HG02973 (cell line): Measurements from ENCODE around the gene FAM78B.

Experiments used
- ATAC-seq: cut with Tn5 transposase; IDR thresholded peaks from one replicate; pipeline ENCODE4 v1.9.1; 2021; ENCODE audit warnings: moderate library complexity; ENCODE audit not compliant: unreplicated experiment

Gene FAM78B

DNA sequence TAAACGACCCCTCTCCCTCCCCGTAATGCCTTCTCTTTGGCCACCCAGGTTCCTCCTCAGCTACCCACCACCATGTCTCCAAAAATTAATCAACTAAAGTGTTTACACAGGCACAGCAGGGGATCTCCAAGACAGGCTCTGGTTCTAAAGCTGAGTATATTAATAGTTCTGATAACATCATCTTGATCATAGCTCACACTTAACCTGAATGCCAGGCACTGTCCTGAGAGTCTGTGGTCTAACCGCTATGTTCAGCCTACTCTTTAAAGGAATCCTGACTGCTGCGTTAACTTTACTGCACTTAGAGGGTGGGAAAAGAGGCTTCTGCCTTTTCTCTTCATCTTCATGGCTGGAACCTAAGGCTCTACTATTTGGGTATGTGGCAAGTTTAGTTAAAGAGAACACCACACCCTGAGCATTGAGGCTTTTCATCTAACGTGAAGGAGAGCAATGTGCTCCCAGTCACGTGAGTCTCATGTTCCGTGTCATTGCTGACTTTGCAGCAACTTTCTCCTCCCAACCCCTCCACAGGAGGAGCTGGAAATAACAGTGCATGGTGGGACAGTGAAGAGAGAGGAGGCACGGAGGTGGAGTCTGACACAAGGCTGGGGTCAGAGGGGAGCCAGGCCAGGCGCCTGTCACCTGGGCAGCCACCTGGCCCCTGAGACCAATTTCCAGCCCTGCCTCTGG lies 86.4 kb downstream of the FAM78B start:
- no peak for ATAC-seq

DNA sequence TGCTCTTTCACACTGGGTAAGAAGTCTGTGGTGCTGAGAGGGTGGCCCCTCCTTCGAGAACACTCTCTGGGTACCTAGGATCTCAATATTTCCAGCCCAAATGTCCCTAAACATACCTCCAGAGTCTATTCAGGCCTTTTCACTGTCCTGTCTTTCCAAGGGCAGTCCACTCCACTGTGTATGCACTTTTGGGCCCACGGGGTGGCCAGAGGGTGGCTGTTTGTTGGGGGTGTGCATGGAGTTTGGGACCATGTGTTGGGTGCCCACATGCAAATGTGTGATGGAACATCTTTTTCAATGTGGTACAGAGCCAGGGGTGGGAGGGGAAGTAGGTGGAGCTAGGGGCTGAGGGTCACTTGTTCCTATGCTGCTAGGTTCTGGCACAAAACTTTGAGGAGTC lies 87.5 kb downstream of the FAM78B start:
- ATAC-seq, result no peak

DNA sequence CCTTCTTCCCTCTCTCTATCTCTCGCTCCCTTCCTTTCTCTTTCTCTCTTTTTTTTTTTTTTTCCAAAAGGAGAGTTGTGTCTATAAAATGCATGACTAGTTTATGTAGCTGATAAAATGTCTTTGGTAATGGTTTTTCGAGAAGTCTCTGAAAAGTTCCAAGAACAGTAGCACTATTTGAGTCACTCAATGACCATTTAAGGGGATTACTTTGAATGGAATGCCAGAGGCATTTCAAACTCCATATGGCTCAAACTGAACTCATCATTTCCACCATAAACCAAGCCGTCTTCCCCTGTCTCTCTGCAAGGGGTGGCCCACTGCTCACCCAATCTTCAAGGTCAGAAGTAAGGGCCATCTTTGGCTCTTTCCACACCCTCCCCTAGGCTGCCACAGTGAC lies 93.3 kb downstream of the FAM78B start:
- no peak for ATAC-seq

GRCh38 chr1:166069390-166069789 lies 97.4 kb downstream of the FAM78B start:
- ATAC-seq, result no peak

DNA sequence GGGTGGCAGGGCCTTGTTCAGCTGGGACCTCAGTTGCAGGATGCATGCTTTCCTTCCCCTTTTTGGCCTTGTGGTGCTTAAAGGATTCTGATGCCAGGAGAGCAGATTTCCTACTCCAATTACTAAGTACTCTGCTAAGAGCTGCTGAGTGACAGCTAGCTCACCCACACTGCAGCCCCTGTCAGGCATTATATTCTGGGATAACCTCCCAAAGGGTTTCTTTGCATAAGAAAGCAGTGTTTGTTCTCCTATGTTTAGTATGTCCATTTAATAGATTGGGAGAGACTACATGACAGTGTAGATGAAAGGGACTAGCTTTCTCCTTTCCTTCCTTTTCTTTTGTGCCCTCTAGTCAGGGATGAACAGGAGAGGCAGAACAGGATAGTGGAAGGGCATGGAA lies 100.7 kb downstream of the FAM78B start:
- no peak for ATAC-seq

- ATAC-seq, result no peak
Measured at GRCh38 chr1:166064951-166065350, 101.8 kb downstream of the FAM78B start.

DNA sequence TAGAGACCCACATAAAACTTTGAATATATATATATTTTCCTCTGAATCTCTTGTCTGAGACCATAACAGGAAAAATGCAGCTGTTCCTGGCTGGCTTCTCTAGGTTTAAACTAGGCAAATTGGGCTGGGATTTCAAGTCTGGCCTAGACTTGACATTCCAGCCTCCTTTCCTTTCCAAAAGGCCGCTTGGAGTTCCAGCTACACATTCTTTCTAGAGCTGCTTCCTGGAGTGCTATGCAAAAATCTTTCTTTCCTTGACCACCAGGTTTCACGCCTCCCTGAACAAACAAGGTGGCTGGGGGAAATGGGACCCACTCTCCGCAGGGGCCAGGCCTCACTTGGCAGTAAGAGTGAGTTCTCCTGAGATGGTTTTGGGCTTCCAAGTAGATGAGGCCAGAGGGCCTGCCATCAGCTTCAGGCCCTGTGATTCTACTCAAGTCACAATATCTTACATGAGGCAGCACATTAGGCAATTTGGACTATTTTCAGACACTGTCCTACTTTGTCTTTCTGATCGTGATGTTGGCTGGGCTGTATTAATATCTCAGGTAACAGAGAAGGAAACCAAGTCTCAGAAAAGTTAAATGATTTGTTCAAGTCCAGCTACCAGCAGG lies 102.4 kb downstream of the FAM78B start:
- no peak for ATAC-seq

- no peak for ATAC-seq
Measured at GRCh38 chr1:166063701-166064100, 103.1 kb downstream of the FAM78B start.

GRCh38 chr1:166062421-166063070 lies 104.3 kb downstream of the FAM78B start:
- ATAC-seq, result no peak

DNA sequence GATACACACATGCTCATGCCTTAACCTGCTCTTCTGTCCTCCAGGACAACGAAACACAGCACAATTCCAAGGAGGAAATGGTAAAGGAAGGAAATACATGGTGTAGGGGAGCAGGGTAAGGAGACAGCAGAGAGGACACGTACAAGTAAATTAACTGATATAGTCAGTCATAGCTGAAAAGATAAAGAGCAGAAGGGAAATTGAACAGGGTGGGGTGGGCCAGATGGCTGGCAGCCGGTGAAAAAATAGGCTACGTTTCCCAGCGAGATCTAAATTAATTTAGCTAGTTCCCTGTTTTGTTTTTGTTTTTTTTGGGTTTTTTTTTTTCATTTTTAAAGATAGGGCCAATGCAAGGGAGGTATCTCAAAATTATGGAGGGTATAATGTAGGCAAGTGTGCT lies 109.2 kb downstream of the FAM78B start:
- no peak for ATAC-seq

- no peak for ATAC-seq
Measured at GRCh38 chr1:166053395-166053794, 113.4 kb downstream of the FAM78B start.

GRCh38 chr1:166040202-166040997 lies 126.4 kb downstream of the FAM78B start:
- ATAC-seq, result no peak

GRCh38 chr1:166039436-166040201 lies 127.2 kb downstream of the FAM78B start:
- no peak for ATAC-seq

DNA sequence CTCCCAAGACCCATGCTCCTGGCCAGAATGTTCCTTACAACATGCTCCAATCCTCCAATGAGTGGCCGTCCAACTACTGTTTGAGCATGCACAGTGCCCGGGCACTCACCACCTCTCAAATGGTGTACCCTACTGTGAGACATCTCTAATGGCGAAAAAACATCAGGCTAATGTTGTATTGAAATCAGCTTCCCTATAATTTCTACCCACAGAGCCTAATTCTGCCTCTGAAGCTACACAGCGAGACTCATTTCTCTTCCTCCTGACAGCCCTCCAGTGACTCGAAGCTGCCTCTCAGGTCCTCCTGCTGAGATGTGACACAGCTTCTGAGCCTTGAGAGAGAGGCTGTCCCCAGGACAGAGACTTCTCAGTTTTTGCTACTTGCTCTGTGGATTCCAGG lies 130.7 kb downstream of the FAM78B start:
- no peak for ATAC-seq

- no peak for ATAC-seq
Measured at GRCh38 chr1:166032572-166033371, 134.0 kb downstream of the FAM78B start.

DNA sequence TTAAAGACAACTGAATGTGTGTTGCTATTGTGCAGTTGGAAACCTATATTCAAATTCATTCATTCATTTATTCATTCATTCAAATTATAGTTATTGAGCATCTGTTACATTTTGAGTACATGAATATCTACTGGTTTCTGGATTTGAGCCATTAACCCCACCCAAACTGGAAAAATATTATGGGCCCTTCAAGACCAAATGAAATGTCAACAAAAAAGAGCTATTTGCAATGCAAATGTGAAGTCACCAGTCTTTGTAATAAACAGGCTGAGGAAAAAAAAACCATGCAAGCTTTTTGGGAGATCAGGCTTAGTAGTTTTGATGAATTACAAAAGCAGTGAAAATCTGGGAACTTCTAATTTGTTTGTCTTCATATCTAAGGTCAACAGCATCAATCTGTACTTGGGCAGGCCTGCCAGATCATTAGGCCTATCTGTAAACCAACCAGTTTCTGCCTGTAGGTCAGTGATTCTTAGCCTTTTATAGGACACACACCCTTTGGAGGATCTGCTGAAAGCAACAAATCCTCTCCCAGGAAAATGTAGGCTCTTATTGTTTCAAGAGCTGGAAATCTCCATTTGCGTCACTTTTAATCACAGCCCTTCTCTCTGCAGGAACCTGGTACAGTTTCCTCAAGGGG lies 134.7 kb downstream of the FAM78B start:
- no peak for ATAC-seq

- ATAC-seq, result no peak
Measured at GRCh38 chr1:166029196-166029945, 137.4 kb downstream of the FAM78B start.

- no peak for ATAC-seq
Measured at GRCh38 chr1:166026555-166026954, 140.2 kb downstream of the FAM78B start.

DNA sequence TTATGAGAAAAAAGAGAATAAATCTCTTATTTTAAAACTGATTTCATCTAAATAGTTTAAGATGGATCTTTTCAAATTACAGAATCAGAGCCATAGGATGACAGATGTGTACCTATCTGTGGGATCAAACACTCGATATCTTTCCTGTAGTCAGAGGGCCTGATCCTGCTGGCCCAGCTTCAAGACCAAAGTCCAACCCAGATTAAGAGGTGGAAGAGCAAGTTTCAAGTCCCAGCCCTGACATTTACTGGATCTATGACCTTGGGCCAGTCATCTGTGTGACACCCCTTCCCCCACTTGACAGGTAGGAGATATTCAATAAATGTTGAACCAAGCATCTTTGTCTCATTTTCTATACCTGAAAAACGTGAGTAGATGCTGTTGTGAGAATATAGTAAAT lies 140.7 kb downstream of the FAM78B start:
- no peak for ATAC-seq
